Caco-2 (cell line): ENCODE data around the gene AIPL1. TPM values are rescaled to one million over a fixed set of nuclear protein-coding genes. Genes with fewer than 3 reads are reported as not detected.
A peak's percentile ranks its signal among the peaks of the same experiment; 100 is the strongest.

Experiments used
- BruUV-seq: library from RNA; stranded (reverse); fragments of 400-500 nt; replicated peaks from 2 replicates; lab custom pipeline; 2021; lab: Mats Ljungman, UMichigan
- CTCF ChIA-PET: fragments of 300-600 bp; sonication (Branson Sonifier 250); formaldehyde crosslinking; loops from one replicate; lab custom pipeline; 2022; ENCODE audit warnings: antibody characterized with exemption; lab: Charles Lee
- POLR2A ChIA-PET: fragments of 300-600 bp; sonication (Branson Sonifier 250); formaldehyde crosslinking; loops from one replicate; lab custom pipeline; 2022; ENCODE audit warnings: antibody characterized with exemption; lab: Charles Lee
- DNase-seq, 2 experiments: peaks; one replicate each; pipeline versions ENCODE4 v3.0.0 to v3.0.0-alpha.2; 2020 to 2022
- H3K27me3 ChIP-seq: replicated peaks from 2 replicates; pipeline ENCODE4 v1.6.0; 2011; ENCODE audit warnings: low read length; ENCODE audit not compliant: control insufficient read depth, insufficient read depth
- H3K36me3 ChIP-seq: 2 replicates; pipeline ENCODE4 v1.5.1; 2011; ENCODE audit warnings: low read length; ENCODE audit not compliant: control insufficient read depth, insufficient read depth
- H3K4me1 ChIP-seq: fragments of 250-450 bp; sonication (Bioruptor Pico); 2 replicates; pipeline ENCODE4 v1.5.1; 2020; ENCODE audit warnings: mild to moderate bottlenecking
- H3K4me3 ChIP-seq: 2 replicates; pipeline ENCODE4 v1.5.1; 2011; ENCODE audit warnings: low read depth, mild to moderate bottlenecking, control low read depth, low read length
- H3K9me3 ChIP-seq: fragments of 250-450 bp; sonication (Bioruptor Pico); 2 replicates; pipeline ENCODE4 v1.5.1; 2020; ENCODE audit warnings: mild to moderate bottlenecking, moderate library complexity
- H3K27ac Mint-ChIP-seq: one replicate; pipeline ENCODE4 v1.8.0; 2022; ENCODE audit warnings: mixed read lengths; ENCODE audit not compliant: unreplicated experiment
- H3K27me3 Mint-ChIP-seq: one replicate; pipeline ENCODE4 v1.8.0; 2022; ENCODE audit warnings: mixed read lengths; ENCODE audit not compliant: insufficient read depth, unreplicated experiment
- H3K36me3 Mint-ChIP-seq: one replicate; pipeline ENCODE4 v1.8.0; 2022; ENCODE audit warnings: mild to moderate bottlenecking, mixed read lengths; ENCODE audit not compliant: insufficient read depth, unreplicated experiment
- H3K4me1 Mint-ChIP-seq: one replicate; pipeline ENCODE4 v1.8.0; 2022; ENCODE audit warnings: low read depth, mixed read lengths; ENCODE audit not compliant: unreplicated experiment
- H3K4me3 Mint-ChIP-seq: one replicate; pipeline ENCODE4 v1.8.0; 2022; ENCODE audit warnings: mild to moderate bottlenecking, moderate library complexity, mixed read lengths; ENCODE audit not compliant: unreplicated experiment
- H3K9me3 Mint-ChIP-seq: one replicate; pipeline ENCODE4 v1.8.0; 2022; ENCODE audit warnings: mixed read lengths; ENCODE audit not compliant: unreplicated experiment
- CTCF ChIP-seq, 2 experiments: fragments of 200-600 bp in 1 of 2; IDR thresholded peaks; 1 replicate in 1 of 2; 2 replicates in 1 of 2; pipeline versions ENCODE4 v1.5.1 to v1.8.0; 2011 to 2022; ENCODE audit warnings: antibody characterized with exemption in 1 of 2, control low read depth in 1 of 2, inconsistent platforms in 1 of 2, low read depth in 1 of 2, low read length in 1 of 2, mild to moderate bottlenecking in 1 of 2, moderate library complexity in 1 of 2; ENCODE audit not compliant: insufficient read depth in 1 of 2, severe bottlenecking in 1 of 2, unreplicated experiment in 1 of 2
- intact Hi-C: fragments of 100-400 bp; cut with micrococcal nuclease; formaldehyde crosslinking; loops from one replicate; pipeline ENCODE4 v1.10.0; 2022; ENCODE audit not compliant: unreplicated experiment
- total RNA-seq: library from RNA; stranded (reverse); gene quantifications from 2 replicates; pipeline ENCODE4 v1.2.3, GENCODE V29; 2022

Gene AIPL1
- total RNA-seq, 1 experiment from 2014 or later = not detected

- H3K27ac Mint-ChIP-seq = no peak overlapping the region
- peaks cover 5% of the 10 kb centered on the region for H3K27me3 Mint-ChIP-seq
- ChIA-PET POLR2A (interaction anchor here (0.6 kb wide), 2 partner anchors 14 to 93 kb away, joined by 6 to 7 read pairs; no protein-coding TSS in a partner anchor), CTCF (interaction anchor here (0.6 kb wide), 1 partner anchor 691 kb away, joined by 6 read pairs; no protein-coding TSS in a partner anchor)
- no peak for DNase-seq
- H3K36me3 ChIP-seq = no peaks in the 10 kb centered on the region
- no peak overlapping the region for H3K4me3 Mint-ChIP-seq
- H3K9me3 Mint-ChIP-seq = no peaks in the 10 kb centered on the region
- H3K27me3 ChIP-seq = no peaks in the 10 kb centered on the region
- no peaks in the 10 kb centered on the region for H3K4me1 Mint-ChIP-seq
- H3K4me3 ChIP-seq = no peak overlapping the region
- no TSS peak for BruUV-seq
- no peak for TF ChIP-seq CTCF (IDR thresholded peaks at IDR 0.05; ENCODE audit: insufficient read depth in 1 of 2, low read depth in 1 of 2, low read length in 1 of 2, severe bottlenecking in 1 of 2, unreplicated experiment in 1 of 2)
- H3K4me1 ChIP-seq = no peaks in the 10 kb centered on the region
- no peaks in the 10 kb centered on the region for H3K9me3 ChIP-seq
- no peaks in the 10 kb centered on the region for H3K36me3 Mint-ChIP-seq
- intact Hi-C loops = no loop called here
Measured at GRCh38 chr17:6437956-6438355, 3.0 kb upstream of the AIPL1 start.

GRCh38 chr17:6437466-6437865 is 2.5 kb upstream of the AIPL1 start:
- Mint-ChIP-seq H3K27me3 (peaks cover 5% of the 10 kb centered on the region), H3K4me3 (no peak overlapping the region), H3K36me3 (no peaks in the 10 kb centered on the region), H3K27ac (no peak overlapping the region), H3K4me1 (no peaks in the 10 kb centered on the region), H3K9me3 (no peaks in the 10 kb centered on the region)
- no peak for TF ChIP-seq CTCF (IDR thresholded peaks at IDR 0.05; ENCODE audit: insufficient read depth in 1 of 2, low read depth in 1 of 2, low read length in 1 of 2, severe bottlenecking in 1 of 2, unreplicated experiment in 1 of 2)
- intact Hi-C loops = no loop called here
- no peak for DNase-seq
- ChIA-PET CTCF (no interaction called here), POLR2A (no interaction called here)
- Histone ChIP-seq H3K4me1 (no peaks in the 10 kb centered on the region), H3K27me3 (no peaks in the 10 kb centered on the region), H3K4me3 (no peak overlapping the region), H3K36me3 (no peaks in the 10 kb centered on the region), H3K9me3 (no peaks in the 10 kb centered on the region)
- BruUV-seq = no TSS peak

- no peak overlapping the region for H3K27ac Mint-ChIP-seq
- DNase-seq = peak; percentile 47 to 53
- intact Hi-C loops = no loop called here
- H3K9me3 ChIP-seq = no peaks in the 10 kb centered on the region
- no peaks in the 10 kb centered on the region for H3K36me3 Mint-ChIP-seq
- H3K27me3 ChIP-seq = no peaks in the 10 kb centered on the region
- H3K36me3 ChIP-seq = no peaks in the 10 kb centered on the region
- no TSS peak for BruUV-seq
- TF ChIP-seq CTCF (IDR thresholded peaks at IDR 0.05; ENCODE audit: insufficient read depth in 1 of 2, low read depth in 1 of 2, low read length in 1 of 2, severe bottlenecking in 1 of 2, unreplicated experiment in 1 of 2) = peak; percentile 54 to 58
- no peaks in the 10 kb centered on the region for H3K4me1 ChIP-seq
- no peaks in the 10 kb centered on the region for H3K9me3 Mint-ChIP-seq
- H3K27me3 Mint-ChIP-seq = peaks cover 5% of the 10 kb centered on the region
- no peaks in the 10 kb centered on the region for H3K4me1 Mint-ChIP-seq
- POLR2A ChIA-PET = no interaction called here
- no peak overlapping the region for H3K4me3 ChIP-seq
- H3K4me3 Mint-ChIP-seq = no peak overlapping the region
- CTCF ChIA-PET = interaction anchor here (0.5 to 1.0 kb wide), 9 partner anchors 8 to 1022 kb away, joined by 3 to 7 read pairs (median 3); partner anchors contain the start of gene PIMREG
Measured at GRCh38 chr17:6435968-6436367, 1.0 kb upstream of the AIPL1 start.
